DMS114 treated with DMSO at 0.1 percent for 48 hours (cell line): ENCODE measurements around the gene COX5A.
A peak's percentile ranks its signal among the peaks of the same experiment; 100 is the strongest.

Source experiments
- DNase-seq: peaks from one replicate; lab custom pipeline; 2025; ENCODE audit not compliant: unreplicated experiment; lab: John Stamatoyannopoulos, UW

COX5A gene

GRCh38 chr15:74873036-74873755, 64.7 kb downstream of the COX5A start, which contains the start of gene SCAMP2:
TSS of gene SCAMP2 (minus strand) at chr15:74873365. CDS start at chr15:74873255, 110 bp downstream.
- DNase-seq: peak; percentile 96

- no peak for DNase-seq
These were observed 65.2 kb downstream of the COX5A start for GRCh38 chr15:74872702-74873035.

- no peak for DNase-seq
These were observed 67.2 kb downstream of the COX5A start for GRCh38 chr15:74870436-74871215.
